AG04449 (cell line): ENCODE results near the gene TM9SF3.

Source experiments
- CTCF ChIA-PET: fragments of 350-600 bp; formaldehyde crosslinking; extraction: SDS; loops from one replicate; lab custom pipeline; 2021; ENCODE audit warnings: antibody characterized with exemption; lab: Yijun Ruan, JAX
- POLR2A ChIA-PET: fragments of 400-600, 350-600 bp; formaldehyde crosslinking; extraction: SDS; loops from one replicate; lab custom pipeline; 2020; ENCODE audit warnings: antibody characterized with exemption, inconsistent platforms; lab: Yijun Ruan, JAX
- DNase-seq: peaks from one replicate; pipeline ENCODE4 v3.0.0-alpha.2; 2010; ENCODE audit warnings: low read depth, low spot score
- H3K4me3 ChIP-seq: 2 replicates; pipeline ENCODE4 v1.5.1; 2011; ENCODE audit warnings: low read depth, mild to moderate bottlenecking, control low read depth, low read length
- CTCF ChIP-seq: IDR thresholded peaks from one replicate; pipeline ENCODE4 v1.5.1; 2011; ENCODE audit warnings: mild to moderate bottlenecking, moderate library complexity, low read length, control low read depth, inconsistent platforms; ENCODE audit not compliant: insufficient read depth; ENCODE audit errors: missing control alignments

The TM9SF3 gene

GRCh38 chr10:96608262-96608661, 21.4 kb upstream of the TM9SF3 start:
- H3K4me3 ChIP-seq, result no peak overlapping the region
- ChIA-PET CTCF (no interaction called here), POLR2A (no interaction called here)
- DNase-seq, result no peak
- TF ChIP-seq CTCF, result no peak

- CTCF ChIA-PET, result interaction anchor here (0.9 kb wide), 1 partner anchor 17 kb away, joined by 3 read pairs; no protein-coding TSS in a partner anchor
- no peak for DNase-seq
- no peak overlapping the region for H3K4me3 ChIP-seq
- no peak for TF ChIP-seq CTCF
- POLR2A ChIA-PET, result interaction anchor here (1.4 kb wide), 1 partner anchor 20 kb away, joined by 4 read pairs; the partner anchor contains the start of gene TM9SF3
These were observed 20.1 kb upstream of the TM9SF3 start for GRCh38 chr10:96606946-96607345.

GRCh38 chr10:96606216-96606615, 19.4 kb upstream of the TM9SF3 start:
- DNase-seq, result no peak
- TF ChIP-seq CTCF, result no peak
- ChIA-PET CTCF (interaction anchor here (0.9 kb wide), 1 partner anchor 16 kb away, joined by 3 read pairs; no protein-coding TSS in a partner anchor), POLR2A (interaction anchor here (0.8 to 1.4 kb wide), 2 partner anchors 8 to 19 kb away, joined by 3 to 4 read pairs; partner anchors contain the start of gene TM9SF3)
- no peak overlapping the region for H3K4me3 ChIP-seq

GRCh38 chr10:96600337-96600736, 13.5 kb upstream of the TM9SF3 start:
- POLR2A ChIA-PET, result no interaction called here
- TF ChIP-seq CTCF, result no peak
- no peak for DNase-seq
- no peak overlapping the region for H3K4me3 ChIP-seq
- CTCF ChIA-PET, result no interaction called here

GRCh38 chr10:96598846-96599245, 12.0 kb upstream of the TM9SF3 start:
- ChIA-PET CTCF (no interaction called here), POLR2A (no interaction called here)
- TF ChIP-seq CTCF, result no peak
- no peak for DNase-seq
- H3K4me3 ChIP-seq, result no peak overlapping the region

- no peak overlapping the region for H3K4me3 ChIP-seq
- TF ChIP-seq CTCF, result no peak
- ChIA-PET POLR2A (no interaction called here), CTCF (interaction anchor here (1.0 to 1.2 kb wide), 2 partner anchors 83 to 218 kb away, joined by 3 read pairs; partner anchors contain the start of gene TLL2)
- DNase-seq, result no peak
These were observed 9.9 kb upstream of the TM9SF3 start for GRCh38 chr10:96596422-96597407.
